Panc1 (cell line): ENCODE measurements around the gene NTN5. TPM values are rescaled to one million over a fixed set of nuclear protein-coding genes. Genes with fewer than 3 reads are reported as not detected.
A peak's percentile ranks its signal among the peaks of the same experiment; 100 is the strongest.

ENCODE experiments used
- ATAC-seq: fragments of 200-7000 bp; cut with Tn5 transposase; 2 replicates; pipeline ENCODE4 v1.9.1; 2020; ENCODE audit warnings: mild to moderate bottlenecking, moderate library complexity
- Bru-seq: library from RNA; stranded (reverse); fragments of 400-500 nt; gene quantifications from one replicate; lab custom pipeline; 2021; lab: Mats Ljungman, UMichigan
- BruChase-seq, 2 experiments: library from RNA; stranded (reverse); fragments of 400-500 nt; gene quantifications; one replicate each; lab custom pipeline; 2021; lab: Mats Ljungman, UMichigan
- BruUV-seq: library from RNA; stranded (reverse); fragments of 400-500 nt; replicated peaks from 2 replicates; lab custom pipeline; 2021; lab: Mats Ljungman, UMichigan
- CTCF ChIA-PET: fragments of 300-600 bp; sonication (Branson Sonifier 250); formaldehyde crosslinking; loops from one replicate; lab custom pipeline; 2022; ENCODE audit warnings: antibody characterized with exemption; lab: Charles Lee
- POLR2A ChIA-PET: fragments of 300-600 bp; sonication (Branson Sonifier 250); formaldehyde crosslinking; loops from one replicate; lab custom pipeline; 2022; ENCODE audit warnings: antibody characterized with exemption; lab: Charles Lee
- DNase-seq: peaks from one replicate; pipeline ENCODE4 v3.0.0-alpha.2; 2010; ENCODE audit warnings: low read depth, low spot score
- H3K27ac ChIP-seq: 2 replicates; pipeline ENCODE4 v1.5.1; 2011; ENCODE audit warnings: mild to moderate bottlenecking, low read length, inconsistent platforms
- H3K27me3 ChIP-seq: fragments of 200-500 bp; sonication (Bioruptor generic); 2 replicates; pipeline ENCODE4 v1.6.0; 2014; ENCODE audit warnings: low read length, inconsistent platforms; ENCODE audit not compliant: control insufficient read depth, insufficient read depth
- H3K36me3 ChIP-seq: fragments of 200-500 bp; sonication (Bioruptor generic); 2 replicates; pipeline ENCODE4 v1.5.1; 2014; ENCODE audit warnings: inconsistent platforms, mild to moderate bottlenecking, low read length, moderate library complexity; ENCODE audit not compliant: control insufficient read depth, insufficient read depth
- H3K4me1 ChIP-seq: 2 replicates; pipeline ENCODE4 v1.5.1; 2011; ENCODE audit warnings: inconsistent platforms, mild to moderate bottlenecking, low read length, moderate library complexity; ENCODE audit not compliant: control insufficient read depth, insufficient read depth
- H3K4me3 ChIP-seq, 2 experiments: 2 replicates each; pipeline ENCODE4 v1.5.1; 2011 to 2012; ENCODE audit warnings: low read depth in 2 of 2, low read length in 2 of 2, mild to moderate bottlenecking in 2 of 2, inconsistent platforms in 1 of 2, moderate library complexity in 1 of 2
- H3K9me3 ChIP-seq: fragments of 200-500 bp; sonication (Bioruptor generic); 2 replicates; pipeline ENCODE4 v1.5.1; 2014; ENCODE audit warnings: low read depth, mild to moderate bottlenecking, inconsistent platforms, low read length, moderate library complexity; ENCODE audit not compliant: control insufficient read depth, insufficient read depth
- CTCF ChIP-seq: fragments of 450-650 bp; IDR thresholded peaks from 2 replicates; pipeline ENCODE4 v1.5.1; 2017; ENCODE audit warnings: mild to moderate bottlenecking
- POLR2AphosphoS5 ChIP-seq: IDR thresholded peaks from 2 replicates; pipeline ENCODE4 v1.6.1; 2012; ENCODE audit warnings: mild to moderate bottlenecking, low read depth, low read length, moderate library complexity
- REST ChIP-seq, 2 experiments: IDR thresholded peaks; 2 replicates each; pipeline ENCODE4 v1.6.1; 2011 to 2012; ENCODE audit warnings: low read depth in 2 of 2, control low read depth in 1 of 2, low read length in 1 of 2, mild to moderate bottlenecking in 1 of 2, moderate library complexity in 1 of 2; ENCODE audit not compliant: insufficient read depth in 1 of 2
- SIN3A ChIP-seq: IDR thresholded peaks from 2 replicates; pipeline ENCODE4 v1.6.1; 2012; ENCODE audit warnings: low read depth, mild to moderate bottlenecking, low read length, moderate library complexity, borderline replicate concordance; ENCODE audit not compliant: insufficient read depth
- TCF7L2 ChIP-seq: IDR thresholded peaks from 2 replicates; pipeline ENCODE4 v1.6.1; 2011; ENCODE audit warnings: mild to moderate bottlenecking, low read depth, low read length, inconsistent platforms
- in situ Hi-C: cut with HindIII; loops from 2 replicates; pipeline ENCODE4 v1.10.0; 2016; ENCODE audit warnings: low sequenced_read_pairs, low pct_unique_long_range_greater_than_20kb
- intact Hi-C: fragments of 100-400 bp; cut with micrococcal nuclease; formaldehyde crosslinking; loops from one replicate; pipeline ENCODE4 v1.10.0; 2022; ENCODE audit not compliant: unreplicated experiment
- long read RNA-seq: library from polyadenylated mRNA; unstranded; transcript quantifications from one replicate; pipeline ENCODE4 v2.0.0, GENCODE V29; 2021; ENCODE audit not compliant: unreplicated experiment
- polyA plus RNA-seq: library from polyadenylated mRNA; unstranded; fragments of >200 nt; gene quantifications from one replicate; pipeline ENCODE4 v1.2.1, GENCODE V29; 2012; ENCODE audit warnings: missing spikeins; ENCODE audit not compliant: insufficient read length
- total RNA-seq: library from RNA; stranded (reverse); gene quantifications from one replicate; pipeline ENCODE4 v1.2.1, GENCODE V29; 2021; ENCODE audit not compliant: unreplicated experiment

NTN5 gene
- total RNA-seq (0.23 TPM), Bru-seq, nascent RNA (percentile 19 among the genes with signal in this experiment), BruChase-seq, experiment 1, labeled RNA remaining after a 2-hour chase (percentile 23 among the genes with signal in this experiment), BruChase-seq, experiment 2, labeled RNA remaining after a 6-hour chase (percentile 28 among the genes with signal in this experiment)
- 0.42 TPM for polyA plus RNA-seq
- long read RNA-seq = 0 reads

- in situ Hi-C loops = no loop called here
Measured at GRCh38 chr19:48672994-48673393, at the start of gene NTN5. Gene NTN5, minus strand, starts transcription at chr19:48673017. Its CDS starts 2,031 bp downstream, at chr19:48670986.

GRCh38 chr19:48722196-48722708 lies 49.4 kb upstream of the NTN5 start:
- BruUV-seq = no TSS peak

More at GRCh38 chr19:48672994-48673393, at the start of gene NTN5:
- no TSS peak for BruUV-seq
- no peak for ATAC-seq
- no peak for DNase-seq
- Histone ChIP-seq H3K36me3 (no peaks in the 10 kb centered on the region), H3K27ac (no peak within 1 kb of the TSS), H3K9me3 (no peaks in the 10 kb centered on the region), H3K4me1 (no peaks in the 10 kb centered on the region), H3K27me3 (no peaks in the 10 kb centered on the region), H3K4me3 (no peak within 1 kb of the TSS)
- ChIA-PET CTCF (no interaction called here), POLR2A (no interaction called here)
- intact Hi-C loops = no loop called here
- TF ChIP-seq SIN3A = no peak
- no peak for TF ChIP-seq POLR2AphosphoS5
- TF ChIP-seq REST (IDR thresholded peaks at IDR 0.05; ENCODE audit: insufficient read depth in 1 of 2, low read depth in 2 of 2, low read length in 1 of 2) = no peak
- TF ChIP-seq TCF7L2 = no peak
- no peak for TF ChIP-seq CTCF

More at GRCh38 chr19:48722196-48722708, 49.4 kb upstream of the NTN5 start:
- POLR2A ChIA-PET = interaction anchor here (0.6 kb wide), 1 partner anchor 276 kb away, joined by 8 read pairs; no protein-coding TSS in a partner anchor
- CTCF ChIA-PET = no interaction called here
- TF ChIP-seq CTCF (no peak), TCF7L2 (no peak), SIN3A (no peak), POLR2AphosphoS5 (no peak), REST (IDR thresholded peaks at IDR 0.05; ENCODE audit: insufficient read depth in 1 of 2, low read depth in 2 of 2, low read length in 1 of 2) (no peak)
- intact Hi-C loops (no loop called here), in situ Hi-C loops (no loop called here)
- ATAC-seq (no peak), DNase-seq (no peak)
- no peaks in the 10 kb centered on the region for H3K27me3 ChIP-seq
- no peaks in the 10 kb centered on the region for H3K4me1 ChIP-seq
- no peak overlapping the region for H3K4me3 ChIP-seq
- H3K27ac ChIP-seq = no peak overlapping the region
- no peaks in the 10 kb centered on the region for H3K36me3 ChIP-seq
- H3K9me3 ChIP-seq = no peaks in the 10 kb centered on the region
